HCT116 (cell line): ENCODE results near the gene ATP5PO. TPM values are rescaled to one million over a fixed set of nuclear protein-coding genes. Genes with fewer than 3 reads are reported as not detected.

Source experiments
- ATAC-seq: fragments of 200-7000 bp; cut with Tn5 transposase; 2 replicates; pipeline ENCODE4 v1.9.1; 2020; ENCODE audit warnings: mild to moderate bottlenecking, moderate library complexity
- BruUV-seq: library from RNA; stranded (reverse); fragments of 400-500 nt; replicated peaks from 2 replicates; lab custom pipeline; 2021; lab: Mats Ljungman, UMichigan
- CTCF ChIA-PET: fragments of 300-600 bp; sonication (Branson Sonifier 250); formaldehyde crosslinking; loops from one replicate; lab custom pipeline; 2021; ENCODE audit warnings: antibody characterized with exemption; lab: Charles Lee
- POLR2A ChIA-PET: fragments of 300-600, 350-600 bp; sonication (Branson Sonifier 250); formaldehyde crosslinking; loops from one replicate; lab custom pipeline; 2021; ENCODE audit warnings: antibody characterized with exemption; lab: Charles Lee
- RAD21 ChIA-PET, 2 experiments: fragments of 300-600 bp; sonication (Branson Sonifier 250); formaldehyde crosslinking; loops; one replicate each; lab custom pipeline; 2023; ENCODE audit warnings: low total read pairs in 2 of 2; ENCODE audit not compliant: uncharacterized antibody in 2 of 2, unreplicated experiment in 2 of 2, low non-redundant PET in 1 of 2; lab: Charles Lee
- DNase-seq: peaks from one replicate; pipeline ENCODE4 v3.0.0-alpha.2; 2010; ENCODE audit warnings: low read depth, low spot score
- H2AFZ ChIP-seq: fragments of 200-600 bp; shearing (Covaris generic), sonication (generic); 2 replicates; pipeline ENCODE4 v1.6.1; 2017; ENCODE audit warnings: low read depth, mixed run types, mixed read lengths, antibody characterized with exemption, low read length; ENCODE audit not compliant: poor library complexity, severe bottlenecking
- H3K27ac ChIP-seq: 2 replicates; pipeline ENCODE4 v1.5.1; 2012; ENCODE audit warnings: low read depth, low read length
- H3K27me3 ChIP-seq: fragments of 200-600 bp; sonication (generic); 2 replicates; pipeline ENCODE4 v1.6.1; 2016; ENCODE audit warnings: mixed run types, low read length, mixed read lengths; ENCODE audit not compliant: insufficient read depth
- H3K36me3 ChIP-seq, 2 experiments: fragments of 200-500 bp in 1 of 2; fragments of 200-600 bp in 1 of 2; sonication (Bioruptor generic) in 1 of 2; sonication (generic) in 1 of 2; 2 replicates each; pipeline versions ENCODE4 v1.5.1 to v1.6.1; 2014 to 2016; ENCODE audit warnings: low read length in 2 of 2, inconsistent platforms in 1 of 2, mixed read lengths in 1 of 2, mixed run types in 1 of 2; ENCODE audit not compliant: insufficient read depth in 2 of 2, control insufficient read depth in 1 of 2
- H3K4me1 ChIP-seq, 2 experiments: fragments of 200-600 bp in 1 of 2; sonication (generic) in 1 of 2; 2 replicates each; pipeline versions ENCODE4 v1.5.1 to v1.6.1; 2012 to 2017; ENCODE audit warnings: low read length in 2 of 2, inconsistent platforms in 1 of 2, mild to moderate bottlenecking in 1 of 2, mixed read lengths in 1 of 2, mixed run types in 1 of 2, moderate library complexity in 1 of 2; ENCODE audit not compliant: insufficient read depth in 2 of 2, control insufficient read depth in 1 of 2
- H3K4me2 ChIP-seq: fragments of 200-600 bp; sonication (generic); 2 replicates; pipeline ENCODE4 v1.6.1; 2017; ENCODE audit warnings: mixed run types, low read length, mixed read lengths
- H3K4me3 ChIP-seq, 2 experiments: fragments of 200-600 bp in 1 of 2; sonication (generic) in 1 of 2; replicated peaks in 1 of 2; 2 replicates each; pipeline ENCODE4 v1.5.1; 2011 to 2016; ENCODE audit warnings: low read length in 2 of 2, control low read depth in 1 of 2, low read depth in 1 of 2, mild to moderate bottlenecking in 1 of 2, mixed read lengths in 1 of 2, mixed run types in 1 of 2
- H3K79me2 ChIP-seq: fragments of 200-600 bp; sonication (generic); 2 replicates; pipeline ENCODE4 v1.6.1; 2017; ENCODE audit warnings: mild to moderate bottlenecking, mixed run types, low read length, moderate library complexity, mixed read lengths; ENCODE audit not compliant: insufficient read depth
- H3K9ac ChIP-seq: fragments of 200-600 bp; sonication (generic); 2 replicates; pipeline ENCODE4 v1.6.1; 2016; ENCODE audit warnings: low read length, mixed read lengths
- H3K9me2 ChIP-seq: fragments of 200-600 bp; sonication (generic), shearing (Covaris generic); 2 replicates; pipeline ENCODE4 v1.6.1; 2017; ENCODE audit warnings: mixed run types, mild to moderate bottlenecking, moderate library complexity; ENCODE audit not compliant: insufficient read depth
- H3K9me3 ChIP-seq, 2 experiments: fragments of 200-500 bp in 1 of 2; fragments of 200-600 bp in 1 of 2; sonication (Bioruptor generic) in 1 of 2; sonication (generic) in 1 of 2; 2 replicates each; pipeline ENCODE4 v1.6.1; 2014 to 2017; ENCODE audit warnings: low read length in 2 of 2, mixed read lengths in 2 of 2, inconsistent platforms in 1 of 2, low read depth in 1 of 2, mild to moderate bottlenecking in 1 of 2, mixed run types in 1 of 2, moderate library complexity in 1 of 2; ENCODE audit not compliant: control insufficient read depth in 1 of 2, insufficient read depth in 1 of 2
- H4K20me1 ChIP-seq: fragments of 200-600 bp; sonication (generic), shearing (Covaris generic); 2 replicates; pipeline ENCODE4 v1.6.1; 2017; ENCODE audit warnings: mixed run types, mild to moderate bottlenecking, moderate library complexity; ENCODE audit not compliant: insufficient read depth
- CBX3 ChIP-seq: IDR thresholded peaks from 2 replicates; pipeline ENCODE4 v1.6.1; 2012; ENCODE audit warnings: low read depth
- CEBPB ChIP-seq: IDR thresholded peaks from 2 replicates; pipeline ENCODE4 v1.6.1; 2012; ENCODE audit warnings: low read depth
- EGR1 ChIP-seq: IDR thresholded peaks from 2 replicates; pipeline ENCODE4 v1.6.1; 2012; ENCODE audit warnings: low read depth
- EZH2phosphoT487 ChIP-seq: fragments of 200-600 bp; IDR thresholded peaks from 2 replicates; pipeline ENCODE4 v1.6.1; 2018; ENCODE audit warnings: antibody characterized with exemption, borderline replicate concordance
- JUND ChIP-seq: IDR thresholded peaks from 2 replicates; pipeline ENCODE4 v1.6.1; 2012
- POLR2A ChIP-seq: IDR thresholded peaks from 2 replicates; pipeline ENCODE4 v1.7.0; 2011; ENCODE audit warnings: borderline replicate concordance; ENCODE audit not compliant: insufficient read depth, insufficient read length; ENCODE audit errors: extremely low read depth
- POLR2AphosphoS5 ChIP-seq: IDR thresholded peaks from 2 replicates; pipeline ENCODE4 v1.6.1; 2011; ENCODE audit warnings: mild to moderate bottlenecking, low read depth, low read length, moderate library complexity
- RAD21 ChIP-seq: IDR thresholded peaks from 2 replicates; pipeline ENCODE4 v1.6.1; 2012; ENCODE audit warnings: low read depth, mild to moderate bottlenecking
- REST ChIP-seq: IDR thresholded peaks from 2 replicates; pipeline ENCODE4 v1.6.1; 2012; ENCODE audit warnings: low read depth
- SRF ChIP-seq: IDR thresholded peaks from 2 replicates; pipeline ENCODE4 v1.6.1; 2012; ENCODE audit warnings: low read depth
- ZFX ChIP-seq: fragments of 450-650 bp; IDR thresholded peaks from 2 replicates; pipeline ENCODE4 v1.6.1; 2017
- ZNF274 ChIP-seq: fragments of 200-500 bp; sonication (Bioruptor generic); IDR thresholded peaks from 2 replicates; pipeline ENCODE4 v1.6.1; 2014; ENCODE audit warnings: mild to moderate bottlenecking, low read depth, low read length, inconsistent platforms
- intact Hi-C: fragments of 100-400 bp; cut with micrococcal nuclease; formaldehyde crosslinking; loops from 2 replicates; pipeline ENCODE4 v1.10.0; 2022
- total RNA-seq: library from RNA; stranded (reverse); gene quantifications from one replicate; pipeline ENCODE4 v1.2.1, GENCODE V29; 2021; ENCODE audit not compliant: unreplicated experiment
- TF ChIP-seq, protein P1 (sequence below), 3 experiments: fragments of 200-600 bp in 1 of 3; sonication (generic) in 1 of 3; IDR thresholded peaks in 2 of 3; conservative IDR thresholded peaks in 1 of 3; 2 replicates each; pipeline ENCODE4 v1.5.1; 2012 to 2017; ENCODE audit warnings: low read depth in 2 of 3, low read length in 2 of 3, antibody characterized with exemption in 1 of 3, borderline replicate concordance in 1 of 3, control low read depth in 1 of 3, mild to moderate bottlenecking in 1 of 3, mixed read lengths in 1 of 3, mixed run types in 1 of 3, moderate library complexity in 1 of 3; ENCODE audit not compliant: insufficient read depth in 1 of 3

Gene ATP5PO
- total RNA-seq, 1 experiment from 2014 or later, result 238 TPM

- no peak for ATAC-seq
- TF ChIP-seq, protein P1, sequence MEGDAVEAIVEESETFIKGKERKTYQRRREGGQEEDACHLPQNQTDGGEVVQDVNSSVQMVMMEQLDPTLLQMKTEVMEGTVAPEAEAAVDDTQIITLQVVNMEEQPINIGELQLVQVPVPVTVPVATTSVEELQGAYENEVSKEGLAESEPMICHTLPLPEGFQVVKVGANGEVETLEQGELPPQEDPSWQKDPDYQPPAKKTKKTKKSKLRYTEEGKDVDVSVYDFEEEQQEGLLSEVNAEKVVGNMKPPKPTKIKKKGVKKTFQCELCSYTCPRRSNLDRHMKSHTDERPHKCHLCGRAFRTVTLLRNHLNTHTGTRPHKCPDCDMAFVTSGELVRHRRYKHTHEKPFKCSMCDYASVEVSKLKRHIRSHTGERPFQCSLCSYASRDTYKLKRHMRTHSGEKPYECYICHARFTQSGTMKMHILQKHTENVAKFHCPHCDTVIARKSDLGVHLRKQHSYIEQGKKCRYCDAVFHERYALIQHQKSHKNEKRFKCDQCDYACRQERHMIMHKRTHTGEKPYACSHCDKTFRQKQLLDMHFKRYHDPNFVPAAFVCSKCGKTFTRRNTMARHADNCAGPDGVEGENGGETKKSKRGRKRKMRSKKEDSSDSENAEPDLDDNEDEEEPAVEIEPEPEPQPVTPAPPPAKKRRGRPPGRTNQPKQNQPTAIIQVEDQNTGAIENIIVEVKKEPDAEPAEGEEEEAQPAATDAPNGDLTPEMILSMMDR (IDR thresholded peaks at IDR 0.05 in 2 of 3, conservative IDR thresholded peaks at IDR 0.05 in 1 of 3; ENCODE audit: borderline replicate concordance in 1 of 3, insufficient read depth in 1 of 3, low read depth in 2 of 3, low read length in 2 of 3), result no peak
- TF ChIP-seq ZNF274 (no peak), JUND (no peak), CEBPB (no peak)
- H3K4me2 ChIP-seq, result no peak overlapping the region
- no peak overlapping the region for H3K27ac ChIP-seq
- DNase-seq, result no peak
- H2AFZ ChIP-seq, result no peak overlapping the region
- no peaks in the 10 kb centered on the region for H4K20me1 ChIP-seq
- H3K9ac ChIP-seq, result no peak overlapping the region
- no peaks in the 10 kb centered on the region for H3K36me3 ChIP-seq
- ChIA-PET RAD21 (no interaction called here), CTCF (no interaction called here), POLR2A (no interaction called here)
- BruUV-seq, result no TSS peak
- intact Hi-C loops, result no loop called here
- H3K4me1 ChIP-seq, result no peaks in the 10 kb centered on the region
- H3K27me3 ChIP-seq, result no peaks in the 10 kb centered on the region
- no peak overlapping the region for H3K4me3 ChIP-seq
- H3K9me3 ChIP-seq, result no peaks in the 10 kb centered on the region
- H3K79me2 ChIP-seq, result no peaks in the 10 kb centered on the region
- H3K9me2 ChIP-seq, result no peaks in the 10 kb centered on the region
Measured at GRCh38 chr21:33866826-33867225, 48.8 kb downstream of the ATP5PO start.

DNA sequence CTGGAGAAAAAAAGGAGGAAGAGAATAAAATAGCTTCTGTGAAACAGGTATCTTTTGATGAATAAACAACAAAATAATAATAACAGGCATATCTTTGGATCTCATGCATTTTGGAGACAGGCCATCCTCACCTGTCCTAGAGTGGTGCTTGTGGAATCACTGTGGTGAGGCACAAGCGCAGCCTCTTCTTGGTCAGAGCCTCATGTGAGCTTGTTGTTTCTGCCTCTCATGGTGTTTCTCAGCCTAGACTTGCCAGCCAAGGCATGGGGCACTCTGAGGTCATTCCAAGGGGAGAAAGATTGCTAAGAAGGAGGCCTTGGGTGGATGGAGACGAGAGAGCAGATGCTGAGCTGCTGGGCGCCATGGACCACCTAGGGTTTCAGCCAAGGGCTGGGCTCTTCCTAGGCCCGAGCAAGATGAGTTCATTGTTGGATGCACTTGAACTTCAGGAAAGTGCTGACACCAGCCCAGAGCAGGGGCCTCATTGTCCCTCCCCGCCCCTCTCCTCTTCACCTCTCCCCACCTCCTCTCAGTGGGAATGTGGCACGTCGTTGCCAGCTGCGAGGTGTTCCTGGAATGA is 49.5 kb downstream of the ATP5PO start:
- Histone ChIP-seq H3K27me3 (no peaks in the 10 kb centered on the region), H3K4me2 (no peak overlapping the region), H3K9ac (no peak overlapping the region), H3K9me3 (no peaks in the 10 kb centered on the region), H3K36me3 (no peaks in the 10 kb centered on the region), H3K4me1 (no peaks in the 10 kb centered on the region), H3K4me3 (no peak overlapping the region), H3K9me2 (no peaks in the 10 kb centered on the region), H4K20me1 (no peaks in the 10 kb centered on the region), H2AFZ (no peak overlapping the region), H3K27ac (no peak overlapping the region), H3K79me2 (no peaks in the 10 kb centered on the region)
- ChIA-PET POLR2A (no interaction called here), RAD21 (no interaction called here), CTCF (no interaction called here)
- ATAC-seq (no peak), DNase-seq (no peak)
- intact Hi-C loops, result no loop called here
- TF ChIP-seq ZFX, result no peak
- no peak for TF ChIP-seq RAD21
- no peak for TF ChIP-seq POLR2A
- no peak for TF ChIP-seq CBX3
- TF ChIP-seq POLR2AphosphoS5, result no peak
- TF ChIP-seq EZH2phosphoT487, result no peak
- TF ChIP-seq, protein P1 (IDR thresholded peaks at IDR 0.05 in 2 of 3, conservative IDR thresholded peaks at IDR 0.05 in 1 of 3; ENCODE audit: borderline replicate concordance in 1 of 3, insufficient read depth in 1 of 3, low read depth in 2 of 3, low read length in 2 of 3), result no peak
- TF ChIP-seq REST, result no peak
- TF ChIP-seq EGR1, result no peak
- no peak for TF ChIP-seq SRF
- no TSS peak for BruUV-seq
